SKM-1 (cell line): ENCODE measurements around the gene MAST4.

Experiments used
- DNase-seq: peaks from one replicate; lab custom pipeline; 2025; ENCODE audit not compliant: unreplicated experiment; lab: John Stamatoyannopoulos, UW

Gene MAST4

DNA sequence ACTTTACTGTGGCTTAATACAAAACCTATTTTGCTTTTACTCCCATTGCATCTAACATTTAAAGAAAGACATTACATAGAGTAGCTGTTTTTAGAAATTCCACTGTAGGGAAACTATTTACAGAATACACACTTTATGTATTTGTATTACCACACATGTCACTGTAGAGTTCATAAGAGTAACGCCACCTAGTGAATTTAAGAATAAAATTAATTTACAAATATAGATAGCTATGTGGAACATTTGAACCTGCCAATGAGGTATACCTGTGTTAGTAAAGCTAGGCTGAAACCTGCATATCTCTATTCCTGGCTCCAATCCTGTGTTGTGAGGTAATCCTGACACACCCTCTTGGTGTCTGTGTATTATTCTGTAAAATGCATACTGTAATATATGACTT, 234.4 kb downstream of the MAST4 start:
- DNase-seq: no peak

DNA sequence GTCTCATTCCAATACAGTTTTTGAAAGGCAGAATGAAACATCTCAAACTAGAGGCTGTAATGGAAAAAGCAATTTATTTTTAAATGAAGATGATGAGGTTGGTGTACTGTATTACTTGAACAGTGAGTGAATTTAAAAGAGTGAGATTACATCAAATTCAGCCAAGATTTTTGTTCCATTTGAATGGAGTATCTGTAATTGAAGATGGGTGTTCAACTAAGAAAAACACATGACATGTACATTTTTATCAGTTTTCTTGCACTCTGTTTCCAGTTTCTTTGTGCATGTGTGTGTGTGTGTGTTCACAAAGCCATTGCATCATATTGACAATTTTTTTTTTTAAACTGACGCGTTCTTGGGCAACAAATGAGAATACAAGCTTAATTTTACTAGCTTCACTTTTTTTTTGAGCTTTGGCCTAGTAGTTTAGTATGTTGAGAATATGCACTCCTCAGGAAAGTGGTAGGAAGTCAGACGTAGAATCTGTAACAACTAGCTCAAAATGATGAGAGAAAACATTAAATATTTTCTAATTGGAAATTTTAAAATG, 243.5 kb downstream of the MAST4 start:
- DNase-seq: no peak

DNA sequence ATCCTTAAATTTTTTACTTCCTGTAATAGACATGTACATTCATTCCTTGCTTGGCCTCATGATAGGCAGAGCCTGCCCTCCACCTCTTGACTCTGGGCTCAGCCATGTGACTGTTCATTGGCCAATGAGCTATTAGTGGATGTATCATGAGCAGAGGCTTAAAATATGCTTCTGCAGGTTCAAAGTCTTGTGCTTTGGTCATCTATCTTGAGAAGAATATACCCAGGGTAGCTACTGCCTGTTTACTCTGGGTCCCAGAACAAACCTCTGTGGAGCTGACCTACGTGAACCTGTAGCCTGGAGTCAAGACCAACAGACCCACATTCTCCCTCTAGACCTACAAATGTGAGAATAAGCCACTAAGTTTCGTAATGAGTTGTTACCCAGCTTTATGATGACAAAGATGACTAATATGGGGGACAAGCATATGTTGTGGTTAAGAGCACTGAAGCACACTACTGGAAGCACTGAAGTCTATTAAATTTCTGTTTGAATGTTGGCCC, 244.4 kb downstream of the MAST4 start:
- peak; percentile 39 for DNase-seq

DNA sequence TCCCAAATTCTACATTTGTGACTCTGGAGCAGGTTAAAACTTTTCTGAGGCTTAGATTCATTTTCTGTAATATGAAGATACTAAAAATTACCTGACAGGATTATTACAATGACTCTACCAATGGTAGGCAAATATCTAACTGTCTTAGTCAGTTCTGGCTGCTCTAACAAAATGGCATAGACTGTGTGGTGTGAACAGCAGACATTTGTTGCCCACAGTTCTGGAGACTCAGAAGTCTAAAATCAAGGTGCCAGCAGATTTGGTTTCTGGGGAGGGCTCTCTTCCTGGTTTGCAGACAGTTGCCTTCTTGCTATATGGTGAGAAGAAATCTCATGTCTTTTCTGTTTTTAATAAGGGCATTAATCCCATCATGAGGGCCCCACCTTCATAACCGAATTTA, 245.1 kb downstream of the MAST4 start:
- no peak for DNase-seq

DNA sequence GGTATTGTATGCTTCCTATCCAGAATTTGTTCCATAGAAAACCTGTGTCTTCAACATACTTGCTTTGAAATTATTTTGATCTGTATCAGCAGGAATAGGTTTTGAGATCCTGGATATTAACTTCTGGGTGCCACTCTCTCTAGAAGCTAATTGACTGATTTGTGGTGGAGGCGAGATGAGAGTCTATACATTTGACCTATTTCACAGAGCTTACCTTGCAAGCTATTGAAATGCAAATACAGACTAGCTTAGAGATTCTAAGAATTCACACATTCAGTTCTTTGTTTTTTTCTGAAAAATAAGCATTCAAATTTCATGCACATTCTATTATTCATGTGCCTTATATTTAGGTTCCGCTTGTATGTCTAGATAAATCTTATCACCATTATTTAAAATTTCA, 246.3 kb downstream of the MAST4 start:
- no peak for DNase-seq

DNA sequence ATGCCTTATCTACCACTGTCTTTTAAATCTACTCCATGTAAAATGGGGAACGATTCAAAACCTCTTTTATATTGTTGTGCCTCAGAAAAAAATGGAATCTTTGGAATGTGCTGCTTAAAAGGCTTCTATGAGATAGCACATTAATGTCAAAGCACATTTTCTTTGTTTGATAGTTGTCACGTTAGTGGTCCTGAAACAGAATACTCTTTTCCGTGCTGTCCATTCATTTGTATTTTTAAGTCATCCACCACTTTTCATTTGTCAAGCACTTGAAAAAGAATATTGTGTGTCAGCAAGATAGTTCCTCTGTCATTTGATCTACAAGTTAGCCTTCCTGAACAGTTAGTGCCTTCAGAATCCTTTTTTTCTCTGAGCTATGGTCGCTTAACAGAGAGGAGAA, 246.9 kb downstream of the MAST4 start:
- DNase-seq: no peak

DNA sequence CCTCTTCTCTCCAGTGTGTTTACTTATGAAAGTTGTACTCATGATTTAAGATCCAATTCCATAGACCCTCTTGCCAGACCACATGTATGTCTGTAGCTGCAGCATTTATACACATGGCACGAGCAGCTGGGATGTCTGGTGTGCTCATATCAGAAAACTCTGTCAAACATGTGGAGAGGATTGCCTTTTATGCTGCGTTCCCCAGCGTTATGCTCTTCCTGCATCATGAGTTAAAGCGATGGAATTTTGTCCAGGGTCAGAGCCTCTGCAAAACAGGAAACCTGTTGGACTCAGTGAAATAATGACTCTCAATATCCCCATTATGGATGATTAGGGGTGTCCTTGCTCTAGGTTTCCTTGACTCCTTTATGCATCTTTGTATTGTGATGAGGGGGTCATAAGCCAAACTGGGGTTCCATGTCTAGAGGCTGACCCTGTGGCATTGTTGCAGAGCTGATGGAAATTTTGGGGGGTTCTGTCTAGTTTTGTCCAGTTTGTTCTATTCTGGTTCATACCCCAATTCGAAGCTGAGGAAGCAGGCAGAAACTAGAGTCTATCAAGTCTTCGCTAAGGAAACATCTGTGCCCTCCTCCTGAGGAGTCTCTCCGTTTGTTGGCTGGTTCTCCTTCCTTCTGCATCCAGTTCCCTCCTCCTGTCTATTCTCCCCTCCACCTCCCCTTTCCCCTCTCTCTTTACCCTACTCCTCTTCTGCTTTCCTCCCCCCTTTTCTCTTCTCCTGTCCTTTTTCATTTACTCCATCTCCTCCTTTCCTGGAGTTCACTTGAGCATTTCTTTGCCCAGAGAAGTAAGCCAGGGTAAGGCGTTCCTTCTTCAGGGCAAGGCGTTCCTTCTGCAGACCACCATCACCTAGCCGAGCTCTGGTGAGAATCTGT, 252.8 kb downstream of the MAST4 start:
- DNase-seq: no peak

DNA sequence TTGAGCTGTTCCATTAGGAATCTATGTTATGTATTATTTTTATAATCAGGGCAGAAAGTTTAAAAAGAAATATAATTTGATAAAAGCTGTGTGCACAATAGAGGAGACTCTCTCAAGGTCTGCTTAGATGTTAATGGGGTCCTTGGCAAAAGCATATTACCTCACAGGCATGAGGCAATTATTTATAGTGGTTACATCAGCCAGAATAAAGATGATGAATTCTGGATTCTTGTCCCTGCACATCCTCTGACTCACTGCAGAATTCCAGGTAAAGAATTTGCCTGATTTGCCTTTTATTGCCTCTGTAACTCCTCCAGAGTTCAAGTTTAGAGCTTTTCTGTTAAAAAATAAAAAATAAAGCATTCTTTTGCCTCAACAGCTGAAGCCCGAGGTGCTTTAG, 253.6 kb downstream of the MAST4 start:
- no peak for DNase-seq

DNA sequence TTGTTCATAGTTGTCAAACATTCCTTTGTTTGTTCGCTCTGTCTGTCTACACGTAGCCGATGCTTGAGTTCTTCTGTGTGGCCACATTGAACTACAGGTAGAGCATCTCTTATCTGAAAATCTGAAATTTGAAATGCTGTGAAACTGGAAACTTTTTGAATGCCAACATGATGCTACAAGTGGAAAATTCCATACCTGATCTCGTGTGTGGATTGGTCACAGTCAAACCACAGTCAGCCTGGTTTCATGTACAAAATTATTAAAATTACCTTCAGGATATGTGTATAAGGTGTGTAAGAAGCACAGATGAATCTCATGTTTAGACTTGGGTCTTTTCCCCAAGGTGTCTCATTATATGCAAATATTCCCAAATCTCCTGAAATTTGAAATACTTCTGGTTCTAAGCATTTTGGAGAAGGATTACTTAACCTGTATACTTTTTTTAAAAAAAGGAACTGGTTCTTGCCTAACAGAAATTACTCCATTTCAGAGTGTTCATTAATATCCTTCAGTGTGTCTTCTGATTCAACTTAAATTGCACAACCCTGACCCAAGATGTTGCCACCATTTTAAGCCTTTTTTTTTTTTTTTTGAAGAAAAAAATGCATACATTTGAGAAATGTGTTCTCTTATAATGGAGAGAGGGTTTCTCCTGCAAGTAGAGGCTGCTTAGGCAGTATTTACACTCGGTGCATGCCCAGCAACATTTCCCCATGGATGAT, 254.3 kb downstream of the MAST4 start:
- DNase-seq: peak; percentile 89

DNA sequence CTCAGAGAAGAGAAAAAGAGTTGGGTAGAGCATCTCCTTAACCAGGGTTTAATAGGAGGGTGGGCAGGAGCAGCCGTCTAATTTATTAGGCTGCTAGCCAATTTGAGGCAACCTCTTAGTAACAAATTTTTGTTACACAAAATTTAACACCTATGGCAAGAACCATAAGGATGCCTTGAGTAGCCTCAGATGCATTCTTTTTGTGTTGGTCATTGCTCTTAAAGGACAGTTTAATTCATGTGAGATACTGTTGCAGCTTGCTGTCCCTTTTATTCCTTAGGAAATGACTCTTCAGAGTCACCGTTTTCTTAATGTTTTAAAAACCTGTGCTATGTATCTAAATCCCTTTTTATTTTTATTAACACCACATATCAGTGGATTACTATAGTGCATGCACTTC, 255.1 kb downstream of the MAST4 start:
- DNase-seq: no peak

DNA sequence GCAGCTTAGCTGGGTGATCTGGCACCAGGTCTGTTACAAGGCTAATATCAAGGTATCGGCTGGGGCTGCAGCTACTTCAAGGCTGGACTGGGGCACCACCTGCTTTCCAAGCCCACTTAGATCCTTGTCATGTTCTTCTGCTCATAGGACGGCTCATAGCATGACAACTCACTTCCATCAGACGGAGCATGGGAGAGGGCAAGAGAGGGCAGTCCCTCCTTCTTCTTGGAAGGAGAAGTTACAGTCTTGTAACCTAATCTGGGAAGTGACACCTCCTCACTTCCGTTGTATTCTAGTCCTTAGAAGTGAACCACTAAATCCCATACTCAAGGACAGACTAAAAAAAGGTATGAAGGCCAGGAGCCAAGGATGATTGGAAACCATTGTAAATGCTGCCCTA, 258.2 kb downstream of the MAST4 start:
- DNase-seq: no peak

DNA sequence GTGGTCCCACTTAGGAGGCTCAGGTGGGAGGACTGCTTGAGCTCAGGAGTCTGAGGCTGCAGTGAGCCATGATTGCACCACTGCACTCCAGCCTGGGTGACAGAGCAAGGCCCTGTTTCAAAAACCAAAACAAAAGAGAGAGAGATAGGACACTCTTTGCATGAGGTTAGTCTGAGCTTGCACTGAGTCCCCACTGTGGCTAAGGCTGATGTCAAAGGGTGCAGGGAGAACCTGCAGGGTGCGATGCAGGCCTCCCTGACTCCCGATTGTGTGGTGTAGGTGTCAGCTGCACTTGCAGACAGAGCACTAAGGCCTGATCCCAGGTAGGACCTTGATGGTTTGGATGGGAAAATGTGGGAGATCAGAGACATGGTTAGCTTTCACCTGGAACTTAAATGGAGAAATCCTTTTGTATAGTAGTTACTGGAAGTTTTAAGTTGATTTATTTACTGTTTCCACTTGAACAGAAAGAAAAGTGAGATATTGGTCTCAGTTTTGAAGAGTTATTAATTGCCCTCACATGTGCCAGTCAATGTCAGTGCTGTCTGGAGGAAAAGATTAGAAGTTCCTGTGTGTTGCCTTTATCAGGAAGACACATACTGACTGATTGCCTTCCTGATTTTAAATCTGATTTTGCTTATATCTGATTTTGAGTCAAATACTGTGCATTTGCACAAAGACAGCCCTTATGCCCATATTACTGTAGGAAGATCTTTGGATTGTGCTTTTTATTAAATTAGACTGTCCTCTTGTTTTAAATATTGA, 260.0 kb downstream of the MAST4 start:
- no peak for DNase-seq

DNA sequence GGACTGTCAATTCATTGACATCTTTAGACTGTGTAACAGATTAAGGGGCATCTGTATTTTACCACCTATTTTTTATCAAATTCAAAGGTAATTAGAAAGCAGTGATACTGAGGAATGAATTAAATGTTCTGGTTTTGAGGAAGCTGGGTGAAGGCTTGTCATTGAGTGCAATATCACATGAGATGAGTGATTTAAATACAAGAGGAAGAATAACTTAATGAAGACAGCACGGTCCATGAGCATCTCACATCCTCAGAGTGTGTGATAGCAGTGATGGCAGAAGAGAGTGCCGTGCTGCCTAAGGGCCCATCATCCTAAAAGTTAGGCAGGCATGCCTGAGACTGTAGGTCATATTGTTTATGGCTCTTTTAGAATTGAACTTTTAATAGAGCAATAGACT, 263.3 kb downstream of the MAST4 start:
- DNase-seq: no peak

DNA sequence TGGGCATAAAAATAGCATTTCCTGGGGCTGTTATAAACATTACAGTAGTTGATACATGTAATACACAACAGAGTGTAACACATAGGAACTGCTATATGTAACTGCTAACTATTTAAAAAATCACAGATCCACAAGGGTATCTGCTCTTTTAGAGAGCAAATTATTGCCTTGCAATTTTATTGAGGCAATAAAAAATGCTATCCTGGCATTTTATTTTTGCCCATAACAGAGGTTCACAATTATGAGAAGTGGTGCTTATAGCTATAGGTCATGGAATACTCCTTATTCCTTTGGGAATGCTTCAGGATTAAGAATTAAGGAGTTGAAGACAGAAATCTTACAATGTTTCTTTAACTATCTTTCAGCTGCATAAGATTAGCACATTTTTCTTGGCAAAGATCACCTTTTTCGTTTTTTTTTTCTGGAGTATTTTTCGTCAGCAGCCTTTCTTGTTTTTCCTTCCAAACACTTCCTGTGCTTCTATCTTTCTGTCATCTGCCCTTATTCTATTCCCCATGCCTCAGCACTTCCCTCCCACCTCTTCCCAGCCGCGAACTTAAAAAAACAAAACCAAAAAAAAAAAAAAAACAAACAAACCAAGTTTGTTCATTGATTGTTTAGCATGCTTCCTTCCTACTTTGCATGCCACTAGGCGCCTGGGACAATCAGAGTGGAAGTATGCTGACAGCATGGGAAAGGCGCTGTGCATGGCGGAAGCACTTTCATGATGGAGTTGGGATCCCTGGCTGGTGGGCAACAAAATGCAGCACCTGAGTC, 264.2 kb downstream of the MAST4 start:
- DNase-seq: no peak

DNA sequence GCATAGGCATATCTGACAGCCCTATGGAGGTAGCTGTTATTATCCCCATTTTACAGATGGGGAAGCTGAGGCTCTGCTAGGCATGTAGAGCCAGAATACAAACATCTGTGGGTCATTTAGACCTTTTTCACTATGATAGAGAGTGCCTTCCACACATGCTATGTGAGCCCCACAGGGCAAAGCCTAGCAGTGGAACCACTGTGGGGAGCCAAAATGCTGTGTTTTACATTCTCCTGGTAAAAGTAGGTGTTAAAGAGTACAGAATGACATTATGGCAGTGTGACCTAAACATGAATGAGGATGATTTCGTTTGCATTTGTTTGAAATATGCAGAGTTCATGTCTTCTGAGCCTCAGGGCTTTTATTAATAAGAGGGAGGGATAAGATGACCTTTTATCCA, 265.2 kb downstream of the MAST4 start:
- DNase-seq: no peak

DNA sequence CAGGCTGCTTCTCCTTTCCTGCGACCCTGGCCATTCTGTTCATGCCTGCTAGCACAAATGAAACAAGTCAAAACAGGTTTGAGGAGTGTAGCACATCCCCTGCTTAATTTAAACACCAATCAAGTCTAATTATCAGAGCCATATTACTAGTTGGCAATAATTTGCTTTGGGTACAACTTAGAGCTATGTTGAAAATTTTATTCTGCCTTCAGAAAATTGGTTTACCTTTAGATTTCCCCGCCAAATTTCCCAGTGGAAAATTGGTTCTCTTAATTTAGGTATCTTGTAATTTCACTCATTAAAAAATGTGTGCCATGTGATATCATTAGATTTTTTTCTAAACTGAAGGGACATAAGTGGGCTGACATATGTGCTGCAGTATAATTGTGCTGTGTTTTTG, 265.8 kb downstream of the MAST4 start:
- no peak for DNase-seq

DNA sequence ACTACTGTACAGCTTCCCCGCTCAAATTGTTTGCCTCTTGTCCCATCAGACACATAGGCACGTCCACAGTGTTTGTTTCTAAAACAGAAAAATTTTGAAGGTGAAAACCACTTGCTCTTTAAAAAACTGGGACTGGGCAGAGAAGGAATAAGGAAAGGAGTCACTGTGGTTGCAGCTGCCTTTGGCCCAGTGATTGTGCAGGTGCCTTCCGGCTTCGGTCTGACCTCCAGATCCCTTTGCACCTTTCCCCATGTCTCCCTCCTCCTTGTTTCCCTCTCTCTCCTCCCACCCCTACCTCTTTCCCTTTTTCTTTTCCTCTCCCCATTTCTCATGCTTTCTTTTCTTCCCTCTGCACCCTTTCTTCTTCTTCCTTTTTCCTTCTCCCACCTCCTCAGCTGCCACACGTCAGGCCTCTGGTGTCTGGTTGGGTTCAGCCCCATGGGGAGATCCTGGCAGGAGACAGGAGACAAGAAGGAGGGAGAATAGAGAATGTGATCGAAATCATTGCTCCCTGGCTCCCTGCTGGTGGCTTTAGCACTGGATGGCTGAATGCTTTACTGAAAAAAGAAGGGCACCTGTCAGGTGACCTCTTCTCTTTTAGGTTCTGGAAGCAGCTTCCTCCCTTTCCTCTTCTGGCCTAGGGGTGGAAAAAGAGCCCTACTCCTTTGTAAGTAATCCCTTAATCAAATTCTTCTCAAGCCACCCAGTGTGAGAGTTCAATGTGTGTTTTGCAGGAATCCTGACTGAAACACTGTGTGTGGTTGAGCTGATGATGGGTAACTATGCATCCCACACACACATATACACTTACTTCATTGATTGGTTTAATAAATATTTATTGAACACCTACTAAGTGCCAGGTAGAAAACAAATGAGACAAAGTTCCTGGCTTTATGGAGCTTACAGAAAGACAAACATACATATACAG, 267.3 kb downstream of the MAST4 start:
- no peak for DNase-seq

DNA sequence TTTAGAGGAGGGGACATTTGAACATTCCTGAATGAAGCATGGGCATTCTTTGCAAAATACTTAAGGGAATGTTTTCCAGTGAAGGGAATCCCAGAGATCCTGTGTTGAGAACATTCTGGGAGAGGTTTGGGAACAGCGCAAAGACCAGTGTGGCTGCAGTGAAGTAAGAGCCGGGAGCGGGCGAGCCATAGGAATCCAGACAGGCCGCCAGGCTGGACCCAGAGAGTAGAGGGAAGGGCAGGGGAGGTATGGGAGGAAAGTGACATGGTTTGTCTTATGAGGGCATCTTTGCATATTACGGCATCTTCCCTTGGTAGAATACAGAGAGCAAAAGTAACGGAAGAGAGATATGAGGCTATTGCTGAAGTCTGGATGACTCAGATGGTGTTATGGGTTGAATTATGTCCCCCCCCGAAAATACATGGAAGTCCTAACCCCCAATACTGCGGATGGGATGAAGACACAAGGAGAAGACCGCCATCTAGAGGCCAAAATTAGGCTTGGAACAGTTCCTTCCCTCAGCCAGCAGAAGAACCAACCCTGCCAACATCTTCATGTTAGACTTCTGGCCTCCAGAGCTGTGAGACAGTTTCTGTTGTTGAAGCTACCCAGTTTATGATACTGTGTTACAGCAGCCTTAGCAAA, 268.2 kb downstream of the MAST4 start:
- peak; percentile 53 for DNase-seq
